Measurements from ENCODE around the gene RNF222. TPM values are rescaled to one million over a fixed set of nuclear protein-coding genes. Genes with fewer than 3 reads are reported as not detected.
"Not testable (repeated sequence)": the region's sequence is repeated elsewhere in the genome, so short reads cannot be mapped to it uniquely, and the experiment has no call there.

RNF222 gene
- total RNA-seq, 1 donor from 2014 or later = not detected

DNA sequence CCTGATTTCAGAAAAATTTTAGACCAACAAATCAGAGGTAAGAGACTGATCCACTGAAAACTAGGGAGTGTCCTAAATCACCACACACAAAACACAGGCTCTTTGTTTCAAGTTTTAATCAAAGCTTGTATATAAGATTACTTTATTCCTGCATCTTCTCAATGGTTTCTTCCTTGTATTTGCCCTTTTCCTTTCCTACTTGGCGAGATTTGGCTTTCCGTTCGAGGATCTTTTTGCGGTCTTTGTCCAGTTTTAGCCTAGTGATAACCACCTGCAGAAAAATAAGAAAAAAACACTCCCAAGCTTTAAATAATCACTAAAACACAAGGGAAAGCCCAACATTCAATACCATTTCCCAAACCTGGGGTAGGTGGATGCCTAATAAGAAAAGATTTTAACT lies 20.2 kb downstream of the RNF222 start:
- Mint-ChIP-seq H3K27me3 (ENCODE audit: low read depth) (no peaks in the 10 kb centered on the region), H3K4me3 (peak overlapping the region; percentile 35)

DNA sequence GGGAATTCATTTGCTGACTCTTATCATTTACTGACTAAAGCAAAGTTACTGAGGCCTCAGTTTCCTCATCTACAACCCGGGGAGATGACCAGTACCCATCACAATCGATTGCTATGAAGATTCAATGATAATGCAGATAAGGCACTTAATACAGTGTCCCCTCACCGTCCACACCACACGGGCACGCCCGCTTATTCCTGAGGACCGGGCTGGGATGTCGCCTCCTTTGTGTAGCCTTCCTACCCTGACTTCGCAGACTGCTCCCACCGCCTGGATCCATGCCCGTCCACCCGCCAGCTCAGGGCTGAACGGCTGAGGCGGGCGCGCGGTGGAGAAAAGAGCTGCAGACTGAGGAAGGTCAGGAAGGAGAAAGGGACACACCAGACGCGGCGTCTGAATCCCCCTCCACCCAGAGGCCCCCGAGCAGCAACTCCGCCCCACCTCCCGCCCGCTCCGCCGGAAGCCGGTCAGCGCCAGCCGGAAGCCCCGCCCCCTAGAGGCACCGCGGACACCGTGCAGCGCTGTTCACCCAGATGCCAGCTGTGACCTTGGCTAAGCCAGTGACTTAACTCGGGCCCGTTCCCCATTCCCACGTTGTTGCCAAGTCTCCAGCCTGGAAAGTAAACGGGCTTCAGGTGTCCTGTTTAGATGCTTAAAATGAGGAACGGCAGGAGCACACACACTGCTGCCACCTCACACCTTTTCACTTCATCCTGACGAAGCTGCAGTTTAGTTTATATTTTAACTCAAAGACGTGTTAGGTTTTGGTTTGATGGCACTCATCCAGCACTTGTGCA lies 21.2 kb downstream of the RNF222 start, which contains the start of gene KRABD2:
Gene KRABD2, minus strand, starts transcription at position 434 of the 797 bp plus-strand sequence.
- Mint-ChIP-seq H3K4me3 (peak within 1 kb of the TSS; percentile 82), H3K27me3 (ENCODE audit: low read depth) (no peaks in the 10 kb centered on the region), H3K36me3 (peaks cover 28% of the 10 kb centered on the region), H3K4me1 (peaks cover 32% of the 10 kb centered on the region), H3K9me3 (no peaks in the 10 kb centered on the region), H3K27ac (peak within 1 kb of the TSS; percentile 97)
- TF ChIP-seq, protein P1, sequence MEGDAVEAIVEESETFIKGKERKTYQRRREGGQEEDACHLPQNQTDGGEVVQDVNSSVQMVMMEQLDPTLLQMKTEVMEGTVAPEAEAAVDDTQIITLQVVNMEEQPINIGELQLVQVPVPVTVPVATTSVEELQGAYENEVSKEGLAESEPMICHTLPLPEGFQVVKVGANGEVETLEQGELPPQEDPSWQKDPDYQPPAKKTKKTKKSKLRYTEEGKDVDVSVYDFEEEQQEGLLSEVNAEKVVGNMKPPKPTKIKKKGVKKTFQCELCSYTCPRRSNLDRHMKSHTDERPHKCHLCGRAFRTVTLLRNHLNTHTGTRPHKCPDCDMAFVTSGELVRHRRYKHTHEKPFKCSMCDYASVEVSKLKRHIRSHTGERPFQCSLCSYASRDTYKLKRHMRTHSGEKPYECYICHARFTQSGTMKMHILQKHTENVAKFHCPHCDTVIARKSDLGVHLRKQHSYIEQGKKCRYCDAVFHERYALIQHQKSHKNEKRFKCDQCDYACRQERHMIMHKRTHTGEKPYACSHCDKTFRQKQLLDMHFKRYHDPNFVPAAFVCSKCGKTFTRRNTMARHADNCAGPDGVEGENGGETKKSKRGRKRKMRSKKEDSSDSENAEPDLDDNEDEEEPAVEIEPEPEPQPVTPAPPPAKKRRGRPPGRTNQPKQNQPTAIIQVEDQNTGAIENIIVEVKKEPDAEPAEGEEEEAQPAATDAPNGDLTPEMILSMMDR (IDR thresholded peaks at IDR 0.05; ENCODE audit: unreplicated experiment) = peak; percentile 27
- peak; percentile 82 to 92 for DNase-seq (ENCODE audit: low spot score in 2 of 2, unreplicated experiment in 2 of 2)

More for the DNA sequence above, 20.2 kb downstream of the RNF222 start:
- Mint-ChIP-seq H3K36me3 (peaks cover 27% of the 10 kb centered on the region), H3K27ac (peak overlapping the region; percentile 97), H3K4me1 (peaks cover 35% of the 10 kb centered on the region), H3K9me3 (no peaks in the 10 kb centered on the region)
- no peak for DNase-seq (ENCODE audit: low spot score in 2 of 2, unreplicated experiment in 2 of 2)
- TF ChIP-seq, protein P1 (IDR thresholded peaks at IDR 0.05; ENCODE audit: unreplicated experiment) = no peak

DNA sequence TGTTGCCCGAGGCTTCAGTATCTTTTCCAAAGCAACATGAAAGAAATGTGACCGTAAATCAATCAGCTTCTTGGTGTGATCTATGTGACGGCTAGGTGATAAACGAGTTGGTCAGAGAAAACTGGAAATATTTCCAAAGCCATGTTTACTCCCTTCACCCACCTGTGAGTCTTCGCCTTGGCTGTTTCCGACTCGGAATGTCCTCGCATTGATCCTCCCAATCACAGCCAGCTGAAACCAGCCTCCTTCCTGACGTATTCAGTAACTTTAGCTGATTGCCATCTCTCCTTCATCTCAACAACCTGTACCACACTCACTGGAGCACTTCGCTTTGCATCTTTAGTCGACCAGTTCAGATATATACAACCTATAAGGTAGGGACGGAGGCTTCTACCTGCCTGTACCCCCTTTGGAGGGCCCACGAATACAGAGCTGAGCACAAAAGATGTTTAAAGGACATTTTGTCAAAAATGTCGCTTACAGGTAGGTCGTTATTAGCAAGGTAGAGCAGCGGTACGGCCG lies 21.8 kb downstream of the RNF222 start:
- no peak for DNase-seq (ENCODE audit: low spot score in 2 of 2, unreplicated experiment in 2 of 2)
- H3K27me3 Mint-ChIP-seq (ENCODE audit: low read depth) = no peaks in the 10 kb centered on the region
- no peaks in the 10 kb centered on the region for H3K9me3 Mint-ChIP-seq
- peak overlapping the region; percentile 82 for H3K4me3 Mint-ChIP-seq
- H3K36me3 Mint-ChIP-seq = peaks cover 25% of the 10 kb centered on the region
- H3K27ac Mint-ChIP-seq = peak overlapping the region; percentile 97
- TF ChIP-seq, protein P1 (IDR thresholded peaks at IDR 0.05; ENCODE audit: unreplicated experiment) = no peak
- H3K4me1 Mint-ChIP-seq = peaks cover 25% of the 10 kb centered on the region

DNA sequence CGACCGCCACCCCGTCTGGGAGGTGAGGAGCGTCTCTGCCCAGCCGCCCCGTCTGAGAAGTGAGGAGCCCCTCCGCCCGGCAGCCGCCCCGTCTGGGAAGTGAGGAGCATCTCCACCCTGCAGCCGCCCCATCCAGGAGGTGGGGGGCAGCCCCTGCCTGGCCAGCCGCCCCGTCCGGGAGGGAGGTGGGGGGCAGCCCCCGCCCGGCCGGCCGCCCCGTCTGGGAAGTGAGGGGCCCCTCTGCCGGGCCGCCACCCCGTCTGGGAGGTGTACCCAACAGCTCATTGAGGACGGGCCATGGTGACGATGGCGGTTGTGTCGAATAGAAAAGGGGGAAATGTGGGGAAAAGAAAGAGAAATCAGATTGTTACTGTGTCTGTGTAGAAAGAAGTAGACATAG lies 23.8 kb downstream of the RNF222 start:
- not testable (repeated sequence) for H3K9me3 Mint-ChIP-seq; DNase-seq (ENCODE audit: low spot score in 2 of 2, unreplicated experiment in 2 of 2); H3K4me3 Mint-ChIP-seq; H3K27me3 Mint-ChIP-seq (ENCODE audit: low read depth); H3K27ac Mint-ChIP-seq
- peaks cover 31% of the 10 kb centered on the region for H3K36me3 Mint-ChIP-seq
- peaks cover 15% of the 10 kb centered on the region for H3K4me1 Mint-ChIP-seq

DNA sequence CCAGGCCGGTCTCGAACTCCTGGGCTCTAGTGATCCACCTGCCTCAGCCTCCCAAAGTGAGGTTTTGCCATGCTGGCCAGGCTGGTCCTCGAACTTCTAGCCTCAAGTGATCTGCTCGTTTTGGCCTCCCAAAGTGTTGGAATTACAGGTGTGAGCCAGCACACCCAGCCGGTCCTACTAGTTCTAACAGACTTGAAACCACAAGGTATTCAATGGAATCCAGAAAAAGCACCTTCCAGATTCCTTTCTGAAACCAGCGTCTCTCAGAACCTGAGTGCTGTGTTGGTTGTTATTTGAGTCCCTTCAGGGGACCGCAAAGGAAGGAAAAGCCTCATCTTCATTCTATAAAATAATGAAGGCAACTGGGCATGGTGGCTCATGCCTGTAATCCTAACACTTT lies 25.2 kb downstream of the RNF222 start:
- Mint-ChIP-seq H3K27ac (no peak overlapping the region), H3K9me3 (no peaks in the 10 kb centered on the region), H3K4me3 (no peak overlapping the region), H3K27me3 (ENCODE audit: low read depth) (no peaks in the 10 kb centered on the region), H3K4me1 (peaks cover 15% of the 10 kb centered on the region), H3K36me3 (peaks cover 32% of the 10 kb centered on the region)
- TF ChIP-seq, protein P1 (IDR thresholded peaks at IDR 0.05; ENCODE audit: unreplicated experiment) = no peak
- no peak for DNase-seq (ENCODE audit: low spot score in 2 of 2, unreplicated experiment in 2 of 2)

DNA sequence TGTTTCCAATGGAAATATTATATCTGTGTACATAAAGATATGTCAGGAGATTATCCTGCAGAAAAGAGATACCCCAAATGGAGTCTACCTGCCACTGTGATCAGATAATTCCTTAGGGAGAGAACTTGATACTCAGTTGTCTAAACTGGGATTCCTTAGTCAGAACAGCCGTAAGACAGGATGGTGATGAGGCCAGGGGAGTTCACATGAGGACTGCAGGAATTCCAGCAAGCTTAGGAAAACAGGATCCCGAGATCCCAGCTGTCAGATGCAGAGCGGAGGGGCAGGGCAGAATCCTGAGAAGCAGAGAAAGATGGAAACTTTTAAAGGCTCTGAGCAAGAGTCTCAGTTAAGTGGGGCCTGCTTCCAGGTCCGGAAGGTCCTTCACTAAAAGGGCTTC lies 25.8 kb downstream of the RNF222 start:
- DNase-seq (ENCODE audit: low spot score in 2 of 2, unreplicated experiment in 2 of 2) = no peak
- no peaks in the 10 kb centered on the region for H3K27me3 Mint-ChIP-seq (ENCODE audit: low read depth)
- TF ChIP-seq, protein P1 (IDR thresholded peaks at IDR 0.05; ENCODE audit: unreplicated experiment) = no peak
- H3K4me1 Mint-ChIP-seq = peaks cover 17% of the 10 kb centered on the region
- H3K9me3 Mint-ChIP-seq = no peaks in the 10 kb centered on the region
- no peak overlapping the region for H3K27ac Mint-ChIP-seq
- no peak overlapping the region for H3K4me3 Mint-ChIP-seq
- H3K36me3 Mint-ChIP-seq = peaks cover 30% of the 10 kb centered on the region
